Uterus (tissue), 2 donors: ENCODE results near the gene NFKBIL1.

Experiments used
- CTCF ChIP-seq, 4 experiments: fragments of 200-600 bp in 2 of 4; fragments of 450-650 bp in 2 of 4; sonication (generic) in 2 of 4; IDR thresholded peaks; one replicate each; pipeline ENCODE4 v1.5.1; 2016 to 2019; ENCODE audit warnings: antibody characterized with exemption in 4 of 4, mild to moderate bottlenecking in 2 of 4, moderate library complexity in 1 of 4
- POLR2A ChIP-seq, 2 donors: fragments of 450-650 bp; IDR thresholded peaks; one replicate each; pipeline ENCODE4 v1.6.1; 2016; ENCODE audit warnings: antibody characterized with exemption in 2 of 2, mild to moderate bottlenecking in 1 of 2, moderate library complexity in 1 of 2

- TF ChIP-seq CTCF (IDR thresholded peaks at IDR 0.05): no peak
- no peak for TF ChIP-seq POLR2A (IDR thresholded peaks at IDR 0.05)
Measured at GRCh38 chr6:31559958-31560696, 12.7 kb downstream of the NFKBIL1 start.
